Measurements from ENCODE around the gene KRT24.

KRT24 gene

GRCh38 chr17:40659911-40660310 is 43.6 kb downstream of the KRT24 start:
- DNase-seq (ENCODE audit: low read depth), result no peak

DNA sequence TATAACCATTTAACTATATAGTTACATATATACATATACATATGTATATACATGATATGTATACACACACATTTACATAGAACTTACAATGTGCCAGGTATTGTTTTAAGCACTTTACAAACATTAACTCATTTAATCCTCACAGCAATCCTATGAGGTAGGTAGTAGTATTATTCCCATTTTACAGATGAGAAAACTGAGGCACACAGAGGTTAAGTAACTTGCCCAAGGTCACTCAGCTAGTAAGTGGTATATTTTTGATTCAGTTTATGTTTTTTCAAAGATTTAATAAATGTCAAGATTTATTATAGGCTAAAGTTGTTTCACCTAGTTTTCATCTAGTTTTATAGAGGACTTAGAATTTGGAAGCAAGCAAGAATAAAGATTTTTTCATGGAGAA is 45.2 kb downstream of the KRT24 start:
- TF ChIP-seq CTCF (conservative IDR thresholded peaks at IDR 0.05; ENCODE audit: low read depth, low read length), result no peak
- no peak overlapping the region for H3K4me3 ChIP-seq (ENCODE audit: low read length)
- DNase-seq (ENCODE audit: low read depth), result no peak

More at GRCh38 chr17:40659911-40660310, 43.6 kb downstream of the KRT24 start:
- TF ChIP-seq CTCF (conservative IDR thresholded peaks at IDR 0.05; ENCODE audit: low read depth, low read length), result no peak
- no peak overlapping the region for H3K4me3 ChIP-seq (ENCODE audit: low read length)

DNA sequence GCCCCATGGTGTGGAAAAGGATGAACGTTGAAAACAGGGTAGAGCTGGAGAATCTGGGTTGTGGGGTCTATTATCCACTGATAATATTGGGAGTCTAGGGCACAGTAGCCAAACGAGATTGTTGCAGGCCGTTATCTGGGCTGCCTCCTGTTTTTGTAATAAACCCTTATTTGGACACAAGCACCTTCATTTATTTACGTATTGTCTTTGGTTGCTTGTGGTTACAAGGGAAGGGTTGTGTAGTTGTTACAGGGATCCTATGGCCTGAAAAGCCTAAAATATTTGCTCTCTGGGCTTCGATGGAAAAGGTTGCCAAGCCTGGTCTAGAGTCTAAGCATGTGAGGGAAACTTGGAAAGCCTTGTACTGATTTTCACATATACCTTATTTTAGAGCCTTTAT is 51.6 kb downstream of the KRT24 start:
- no peak overlapping the region for H3K4me3 ChIP-seq (ENCODE audit: low read length)
- TF ChIP-seq CTCF (conservative IDR thresholded peaks at IDR 0.05; ENCODE audit: low read depth, low read length), result no peak
- DNase-seq (ENCODE audit: low read depth), result no peak

- H3K4me3 ChIP-seq (ENCODE audit: low read length), result peak overlapping the region; percentile 97
- no peak for TF ChIP-seq CTCF (conservative IDR thresholded peaks at IDR 0.05; ENCODE audit: low read depth, low read length)
- DNase-seq (ENCODE audit: low read depth), result no peak
These were observed 55.1 kb downstream of the KRT24 start for GRCh38 chr17:40648384-40648968.
